Osteoblast (primary cell): Measurements from ENCODE around the gene STAT6. TPM values are rescaled to one million over a fixed set of nuclear protein-coding genes. Genes with fewer than 3 reads are reported as not detected.
A peak's percentile ranks its signal among the peaks of the same experiment; 100 is the strongest.

Experiments used
- DNase-seq: peaks from one replicate; pipeline ENCODE4 v3.0.0; 2011; ENCODE audit warnings: low spot score, mixed read lengths; ENCODE audit not compliant: insufficient read length; ENCODE audit errors: missing footprints
- H2AFZ ChIP-seq: 2 replicates; pipeline ENCODE4 v1.6.0; 2011; ENCODE audit warnings: mild to moderate bottlenecking, low read length
- H3K27ac ChIP-seq: 2 replicates; pipeline ENCODE4 v1.5.1; 2011; ENCODE audit warnings: mild to moderate bottlenecking, low read depth, low read length, moderate library complexity
- H3K27me3 ChIP-seq: 2 replicates; pipeline ENCODE4 v1.6.0; 2012; ENCODE audit warnings: mild to moderate bottlenecking, control low read depth, inconsistent platforms, low read length, moderate library complexity; ENCODE audit not compliant: insufficient read depth
- H3K36me3 ChIP-seq: 2 replicates; pipeline ENCODE4 v1.5.1; 2011; ENCODE audit warnings: mild to moderate bottlenecking, low read length, control low read depth, moderate library complexity; ENCODE audit not compliant: insufficient read depth
- H3K4me1 ChIP-seq: 2 replicates; pipeline ENCODE4 v1.5.1; 2011; ENCODE audit warnings: mild to moderate bottlenecking, low read length, control low read depth, moderate library complexity; ENCODE audit not compliant: insufficient read depth
- H3K4me2 ChIP-seq: 2 replicates; pipeline ENCODE4 v1.6.0; 2011; ENCODE audit warnings: mild to moderate bottlenecking, low read length; ENCODE audit not compliant: insufficient read depth
- H3K4me3 ChIP-seq: fragments of 200-600 bp; sonication (generic); 3 replicates; pipeline ENCODE4 v1.5.1; 2012; ENCODE audit warnings: mild to moderate bottlenecking, low read length, inconsistent platforms; ENCODE audit not compliant: insufficient read depth
- H3K79me2 ChIP-seq: 2 replicates; pipeline ENCODE4 v1.6.0; 2012; ENCODE audit warnings: mild to moderate bottlenecking, low read length, control low read depth, inconsistent platforms; ENCODE audit not compliant: insufficient read depth
- H3K9me3 ChIP-seq: 2 replicates; pipeline ENCODE4 v1.5.1; 2011; ENCODE audit warnings: low read depth, low read length, control low read depth
- H4K20me1 ChIP-seq: 2 replicates; pipeline ENCODE4 v1.6.0; 2012; ENCODE audit warnings: mild to moderate bottlenecking, low read length, control low read depth; ENCODE audit not compliant: insufficient read depth
- total RNA-seq: library from RNA; depleted of rRNA; stranded (reverse); fragments of >200 nt; gene quantifications from 2 replicates; pipeline ENCODE4 v1.2.3, GENCODE V29; 2012
- TF ChIP-seq, protein P1 (sequence below): IDR thresholded peaks from 2 replicates; pipeline ENCODE4 v1.5.1; 2011; ENCODE audit warnings: mild to moderate bottlenecking, low read depth, low read length, moderate library complexity; ENCODE audit errors: extremely low read depth

STAT6 gene
- 149 and 167 TPM in 2 replicates for total RNA-seq

- Histone ChIP-seq H3K4me3 (peak within 1 kb of the TSS; percentile 88), H4K20me1 (peaks cover 16% of the 10 kb centered on the region), H2AFZ (peak within 1 kb of the TSS; percentile 69), H3K27me3 (no peaks in the 10 kb centered on the region), H3K27ac (peak within 1 kb of the TSS; percentile 98), H3K79me2 (peaks cover 37% of the 10 kb centered on the region), H3K4me2 (peak within 1 kb of the TSS; percentile 90), H3K4me1 (peaks cover 29% of the 10 kb centered on the region), H3K9me3 (no peaks in the 10 kb centered on the region), H3K36me3 (peaks cover 18% of the 10 kb centered on the region)
- DNase-seq = peak; percentile 91
- TF ChIP-seq, protein P1, sequence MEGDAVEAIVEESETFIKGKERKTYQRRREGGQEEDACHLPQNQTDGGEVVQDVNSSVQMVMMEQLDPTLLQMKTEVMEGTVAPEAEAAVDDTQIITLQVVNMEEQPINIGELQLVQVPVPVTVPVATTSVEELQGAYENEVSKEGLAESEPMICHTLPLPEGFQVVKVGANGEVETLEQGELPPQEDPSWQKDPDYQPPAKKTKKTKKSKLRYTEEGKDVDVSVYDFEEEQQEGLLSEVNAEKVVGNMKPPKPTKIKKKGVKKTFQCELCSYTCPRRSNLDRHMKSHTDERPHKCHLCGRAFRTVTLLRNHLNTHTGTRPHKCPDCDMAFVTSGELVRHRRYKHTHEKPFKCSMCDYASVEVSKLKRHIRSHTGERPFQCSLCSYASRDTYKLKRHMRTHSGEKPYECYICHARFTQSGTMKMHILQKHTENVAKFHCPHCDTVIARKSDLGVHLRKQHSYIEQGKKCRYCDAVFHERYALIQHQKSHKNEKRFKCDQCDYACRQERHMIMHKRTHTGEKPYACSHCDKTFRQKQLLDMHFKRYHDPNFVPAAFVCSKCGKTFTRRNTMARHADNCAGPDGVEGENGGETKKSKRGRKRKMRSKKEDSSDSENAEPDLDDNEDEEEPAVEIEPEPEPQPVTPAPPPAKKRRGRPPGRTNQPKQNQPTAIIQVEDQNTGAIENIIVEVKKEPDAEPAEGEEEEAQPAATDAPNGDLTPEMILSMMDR = no peak
Observed at GRCh38 chr12:57111031-57111734, at the start of gene STAT6. Gene STAT6 (minus strand): TSS chr12:57111362. CDS start chr12:57108278, 3,084 bp downstream.

DNA sequence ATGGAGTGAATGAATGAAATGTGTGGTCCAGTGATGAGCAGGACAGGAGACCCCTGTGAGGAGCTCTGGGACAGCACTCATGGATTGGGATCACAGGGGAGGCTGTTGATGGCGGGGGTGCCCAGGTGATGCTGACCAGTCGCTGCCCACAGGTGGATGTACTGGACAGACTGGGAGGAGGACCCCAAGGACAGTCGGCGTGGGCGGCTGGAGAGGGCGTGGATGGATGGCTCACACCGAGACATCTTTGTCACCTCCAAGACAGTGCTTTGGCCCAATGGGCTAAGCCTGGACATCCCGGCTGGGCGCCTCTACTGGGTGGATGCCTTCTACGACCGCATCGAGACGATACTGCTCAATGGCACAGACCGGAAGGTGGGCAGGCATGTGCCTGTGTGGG lies 49.6 kb upstream of the STAT6 start:
- H3K4me2 ChIP-seq = no peak overlapping the region
- H3K9me3 ChIP-seq = no peaks in the 10 kb centered on the region
- TF ChIP-seq, protein P1 = no peak
- no peaks in the 10 kb centered on the region for H3K27me3 ChIP-seq
- no peak overlapping the region for H3K4me3 ChIP-seq
- H4K20me1 ChIP-seq = peaks cover 58% of the 10 kb centered on the region
- no peak overlapping the region for H2AFZ ChIP-seq
- H3K4me1 ChIP-seq = peaks cover 9% of the 10 kb centered on the region
- peaks cover 79% of the 10 kb centered on the region for H3K79me2 ChIP-seq
- H3K27ac ChIP-seq = peak overlapping the region; percentile 63
- peak; percentile 17 for DNase-seq
- peaks cover 100% of the 10 kb centered on the region for H3K36me3 ChIP-seq

- H3K27ac ChIP-seq = no peak overlapping the region
Observed at GRCh38 chr12:57160040-57160439, 48.9 kb upstream of the STAT6 start.

GRCh38 chr12:57159311-57159710 lies 48.1 kb upstream of the STAT6 start:
- peaks cover 89% of the 10 kb centered on the region for H3K79me2 ChIP-seq
- H3K27ac ChIP-seq = no peak overlapping the region
- H4K20me1 ChIP-seq = peaks cover 55% of the 10 kb centered on the region
- no peak overlapping the region for H3K4me2 ChIP-seq
- no peaks in the 10 kb centered on the region for H3K27me3 ChIP-seq
- peak; percentile 31 for DNase-seq
- peaks cover 100% of the 10 kb centered on the region for H3K36me3 ChIP-seq
- no peak overlapping the region for H3K4me3 ChIP-seq
- no peak overlapping the region for H2AFZ ChIP-seq
- peaks cover 9% of the 10 kb centered on the region for H3K4me1 ChIP-seq
- TF ChIP-seq, protein P1 = no peak
- H3K9me3 ChIP-seq = no peaks in the 10 kb centered on the region

More at GRCh38 chr12:57160040-57160439, 48.9 kb upstream of the STAT6 start:
- H3K4me1 ChIP-seq = peaks cover 9% of the 10 kb centered on the region
- H3K4me3 ChIP-seq = no peak overlapping the region
- TF ChIP-seq, protein P1 = no peak
- no peak overlapping the region for H2AFZ ChIP-seq
- DNase-seq = peak; percentile 58
- no peaks in the 10 kb centered on the region for H3K9me3 ChIP-seq
- H3K79me2 ChIP-seq = peaks cover 85% of the 10 kb centered on the region
- H3K4me2 ChIP-seq = no peak overlapping the region
- H3K27me3 ChIP-seq = no peaks in the 10 kb centered on the region
- H4K20me1 ChIP-seq = peaks cover 58% of the 10 kb centered on the region
- peaks cover 100% of the 10 kb centered on the region for H3K36me3 ChIP-seq
